Right atrium auricular region (tissue), 2 donors: ENCODE data around the gene TRIM7. TPM values are rescaled to one million over a fixed set of nuclear protein-coding genes. Genes with fewer than 3 reads are reported as not detected.

Source experiments
- DNase-seq: peaks from one replicate; pipeline ENCODE4 v3.0.0-alpha.2; 2019; ENCODE audit warnings: low spot score
- H3K27ac ChIP-seq, 2 donors: fragments of 200-600 bp; sonication (generic); 1 replicate in 1 of 2; 2 replicates in 1 of 2; pipeline ENCODE4 v1.5.1; 2016 to 2019
- H3K27me3 ChIP-seq, 2 donors: fragments of 200-600 bp; sonication (generic); one replicate each; pipeline versions ENCODE4 v1.5.1 to v1.6.0; 2017 to 2019
- H3K36me3 ChIP-seq: fragments of 200-600 bp; sonication (generic); one replicate; pipeline ENCODE4 v1.5.1; 2016
- H3K4me1 ChIP-seq, 2 donors: fragments of 200-600 bp; sonication (generic); one replicate each; pipeline versions ENCODE4 v1.5.1 to v1.6.0; 2017 to 2019
- H3K4me3 ChIP-seq, 2 donors: fragments of 200-600 bp; sonication (generic); 1 replicate in 1 of 2; 2 replicates in 1 of 2; pipeline ENCODE4 v1.5.1; 2017 to 2019; ENCODE audit warnings: mild to moderate bottlenecking in 1 of 2, moderate library complexity in 1 of 2
- H3K9me3 ChIP-seq, 2 donors: fragments of 200-600 bp; sonication (generic); one replicate each; pipeline ENCODE4 v1.5.1; 2019
- CTCF ChIP-seq, 2 donors: fragments of 200-600 bp; sonication (generic); IDR thresholded peaks; one replicate each; pipeline ENCODE4 v1.5.1; 2019; ENCODE audit warnings: antibody characterized with exemption in 2 of 2
- total RNA-seq, 2 donors: library from RNA; depleted of rRNA; stranded (reverse); fragments of >200 nt; gene quantifications; one replicate each; pipeline ENCODE4 v1.1.0, GENCODE V29; 2016

Gene TRIM7
- total RNA-seq, 2 donors from 2014 or later, result 4.1 to 7.7 TPM

DNA sequence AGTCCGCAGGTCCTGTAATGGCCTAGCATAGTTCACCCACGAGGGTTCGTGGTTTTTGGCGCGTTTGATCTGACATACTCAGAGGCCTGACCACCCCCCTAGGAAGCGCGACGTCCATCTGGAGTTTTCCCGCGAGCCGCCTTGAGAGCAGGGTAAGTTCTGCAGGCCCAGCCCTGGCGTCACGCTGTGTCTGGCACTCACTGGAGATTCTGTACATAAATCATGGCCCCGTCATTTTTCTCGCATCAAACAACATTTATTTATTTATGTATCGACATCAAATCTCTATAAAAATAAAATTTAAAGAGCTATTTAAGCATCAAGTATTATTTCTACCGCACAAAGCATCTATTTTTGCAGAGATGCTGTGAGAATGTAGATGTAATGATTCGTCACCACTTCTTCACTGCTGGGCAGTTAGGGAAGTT, 17.6 kb upstream of the TRIM7 start:
- H3K4me3 ChIP-seq, result peak overlapping the region; percentile 61 to 87
- no peaks in the 10 kb centered on the region for H3K9me3 ChIP-seq
- H3K27me3 ChIP-seq, result no peaks in the 10 kb centered on the region
- peaks cover 7% of the 10 kb centered on the region for H3K36me3 ChIP-seq
- peak overlapping the region; percentile 96 to 99 for H3K27ac ChIP-seq
- H3K4me1 ChIP-seq, result peaks cover 0 to 21% of the 10 kb centered on the region in 2 donors
- TF ChIP-seq CTCF (IDR thresholded peaks at IDR 0.05), result no peak
- no peak for DNase-seq

DNA sequence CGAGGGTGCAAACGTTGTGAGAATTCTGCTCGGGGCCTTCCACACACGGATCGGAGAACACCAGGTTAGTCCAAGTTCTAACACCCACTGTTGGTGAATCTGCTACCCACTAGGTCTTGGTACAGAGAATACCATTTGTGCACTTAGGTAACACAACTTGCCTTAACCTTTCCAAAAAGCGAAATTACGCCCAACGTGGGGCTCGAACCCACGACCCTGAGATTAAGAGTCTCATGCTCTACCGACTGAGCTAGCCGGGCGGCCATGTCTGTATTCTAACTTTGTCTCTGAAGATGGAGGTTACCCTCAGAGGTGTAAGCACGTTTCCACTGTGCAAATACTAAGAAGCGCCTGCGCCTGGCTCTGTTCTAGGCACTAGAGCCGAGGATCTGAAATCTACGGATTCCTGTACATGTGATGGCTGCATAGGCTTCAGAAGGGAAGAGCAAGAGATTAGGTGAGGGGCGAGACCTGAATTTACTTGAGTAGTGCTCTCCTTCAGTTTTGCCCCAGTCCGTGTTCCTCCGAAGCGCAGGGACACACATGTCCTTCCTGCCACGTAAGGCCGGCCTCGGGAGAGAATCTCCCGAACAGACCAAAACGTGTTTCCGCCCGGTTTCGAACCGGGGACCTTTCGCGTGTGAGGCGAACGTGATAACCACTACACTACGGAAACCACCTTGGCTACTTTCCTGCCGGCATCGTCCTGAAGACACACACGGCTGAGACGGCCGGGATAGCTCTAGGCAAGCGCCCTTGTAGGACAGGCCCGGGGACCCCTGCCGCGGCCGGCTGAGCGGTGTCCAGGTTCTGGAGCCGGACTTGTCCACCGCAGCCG, 17.0 kb upstream of the TRIM7 start:
- H3K27me3 ChIP-seq, result no peaks in the 10 kb centered on the region
- peak overlapping the region; percentile 61 to 87 for H3K4me3 ChIP-seq
- peak overlapping the region; percentile 96 to 99 for H3K27ac ChIP-seq
- no peaks in the 10 kb centered on the region for H3K9me3 ChIP-seq
- no peak for TF ChIP-seq CTCF (IDR thresholded peaks at IDR 0.05)
- peak; percentile 99 for DNase-seq
- H3K36me3 ChIP-seq, result peaks cover 3% of the 10 kb centered on the region
- H3K4me1 ChIP-seq, result peaks cover 0 to 27% of the 10 kb centered on the region in 2 donors

- no peak for DNase-seq
- no peak for TF ChIP-seq CTCF (IDR thresholded peaks at IDR 0.05)
- peaks cover 0 to 35% of the 10 kb centered on the region in 2 donors for H3K4me1 ChIP-seq
- peak overlapping the region in 1 of 2 donors; percentile 61 for H3K4me3 ChIP-seq
- H3K9me3 ChIP-seq, result no peaks in the 10 kb centered on the region
- no peaks in the 10 kb centered on the region for H3K27me3 ChIP-seq
- H3K27ac ChIP-seq, result peak overlapping the region; percentile 96 to 99
- H3K36me3 ChIP-seq, result no peaks in the 10 kb centered on the region
These were observed 16.3 kb upstream of the TRIM7 start for GRCh38 chr5:181221105-181221791.

- no peaks in the 10 kb centered on the region for H3K9me3 ChIP-seq
- H3K4me3 ChIP-seq, result no peak overlapping the region
- H3K4me1 ChIP-seq, result peaks cover 0 to 37% of the 10 kb centered on the region in 2 donors
- no peaks in the 10 kb centered on the region for H3K36me3 ChIP-seq
- H3K27me3 ChIP-seq, result no peaks in the 10 kb centered on the region
- no peak for TF ChIP-seq CTCF (IDR thresholded peaks at IDR 0.05)
- no peak overlapping the region for H3K27ac ChIP-seq
- DNase-seq, result no peak
These were observed 15.2 kb upstream of the TRIM7 start for GRCh38 chr5:181220178-181220515.

- TF ChIP-seq CTCF (IDR thresholded peaks at IDR 0.05), result no peak
- no peak overlapping the region for H3K27ac ChIP-seq
- no peaks in the 10 kb centered on the region for H3K36me3 ChIP-seq
- H3K4me1 ChIP-seq, result peaks cover 0 to 31% of the 10 kb centered on the region in 2 donors
- no peaks in the 10 kb centered on the region for H3K27me3 ChIP-seq
- H3K9me3 ChIP-seq, result no peaks in the 10 kb centered on the region
- no peak for DNase-seq
- H3K4me3 ChIP-seq, result no peak overlapping the region
These were observed 14.5 kb upstream of the TRIM7 start for GRCh38 chr5:181219262-181220177.
